ENCODE data around the gene GALNT15.

GALNT15 gene

GRCh38 chr3:16239086-16239770, 64.7 kb downstream of the GALNT15 start:
- TF ChIP-seq ZFX (IDR thresholded peaks at IDR 0.05; ENCODE audit: borderline replicate concordance) (no peak), CTCF (IDR thresholded peaks at IDR 0.05) (no peak)
- H3K27ac ChIP-seq = no peak overlapping the region

- H3K27ac ChIP-seq = no peak overlapping the region
- TF ChIP-seq CTCF (IDR thresholded peaks at IDR 0.05) = no peak
- TF ChIP-seq ZFX (IDR thresholded peaks at IDR 0.05; ENCODE audit: borderline replicate concordance) = no peak
These were observed 65.3 kb downstream of the GALNT15 start for GRCh38 chr3:16239780-16240179.

DNA sequence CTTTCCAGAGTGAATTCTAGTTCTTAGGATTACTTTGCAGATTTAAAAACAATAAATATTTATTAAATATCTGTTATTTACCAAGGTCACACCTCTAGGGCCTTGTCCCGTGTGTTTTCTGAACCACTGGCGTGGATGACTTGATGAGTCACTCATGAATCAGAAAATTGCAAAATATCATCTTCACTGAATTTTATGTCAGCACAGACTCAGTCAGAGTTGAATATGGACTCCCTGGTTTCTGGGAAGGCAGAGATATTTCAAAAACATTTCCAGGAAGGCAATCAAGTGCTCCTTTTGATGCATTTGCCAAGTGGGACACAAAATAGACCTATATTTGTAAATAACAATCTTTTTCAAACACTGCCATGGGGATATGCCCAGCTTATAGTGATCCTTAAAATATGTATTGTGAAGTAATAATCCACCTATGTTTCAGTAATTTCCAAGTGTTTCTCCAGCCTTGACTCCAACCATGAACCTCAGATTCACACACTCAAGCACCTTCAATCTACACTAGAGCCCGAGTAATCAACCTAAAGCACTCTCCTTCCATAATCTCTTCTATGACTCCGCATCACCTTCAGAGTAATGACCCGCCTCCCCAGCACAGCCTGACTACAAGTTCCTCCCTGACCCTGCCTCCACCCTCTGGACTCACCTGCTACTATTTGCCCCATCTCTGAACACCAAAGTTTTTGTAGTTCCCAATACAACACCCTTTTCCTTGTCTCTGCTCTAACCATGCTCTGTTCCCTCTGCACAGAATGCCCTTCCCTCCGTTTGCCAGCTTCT, 65.9 kb downstream of the GALNT15 start:
- no peak for TF ChIP-seq CTCF (IDR thresholded peaks at IDR 0.05)
- no peak for TF ChIP-seq ZFX (IDR thresholded peaks at IDR 0.05; ENCODE audit: borderline replicate concordance)
- no peak overlapping the region for H3K27ac ChIP-seq

GRCh38 chr3:16241225-16241624, 66.7 kb downstream of the GALNT15 start:
- H3K27ac ChIP-seq = no peak overlapping the region
- TF ChIP-seq CTCF (IDR thresholded peaks at IDR 0.05) = no peak
- TF ChIP-seq ZFX (IDR thresholded peaks at IDR 0.05; ENCODE audit: borderline replicate concordance) = no peak

DNA sequence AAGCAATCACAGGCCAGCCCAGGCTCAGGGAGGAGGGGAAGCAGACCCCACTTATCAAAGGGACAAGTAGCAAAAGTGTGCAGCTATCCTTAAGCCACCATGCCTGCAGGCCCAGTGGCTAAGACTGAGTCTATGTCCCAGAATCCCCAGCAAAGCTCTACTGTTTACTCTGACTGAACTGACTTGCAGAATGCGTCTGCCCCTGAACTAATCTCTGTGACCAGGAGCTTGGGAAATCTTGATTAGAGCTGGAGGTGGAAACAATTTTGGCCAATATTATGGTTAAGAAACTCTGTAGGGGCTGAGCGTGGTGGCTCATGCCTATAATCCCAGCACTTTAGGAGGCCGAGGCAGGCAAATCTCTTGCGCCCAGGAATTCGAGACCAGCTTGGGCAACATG, 67.7 kb downstream of the GALNT15 start:
- no peak overlapping the region for H3K27ac ChIP-seq
- TF ChIP-seq CTCF (IDR thresholded peaks at IDR 0.05) = no peak
- no peak for TF ChIP-seq ZFX (IDR thresholded peaks at IDR 0.05; ENCODE audit: borderline replicate concordance)

- H3K27ac ChIP-seq = no peak overlapping the region
- TF ChIP-seq ZFX (IDR thresholded peaks at IDR 0.05; ENCODE audit: borderline replicate concordance) (no peak), CTCF (IDR thresholded peaks at IDR 0.05) (no peak)
These were observed 69.4 kb downstream of the GALNT15 start for GRCh38 chr3:16243706-16244490.

All from 22Rv1 (cell line).